DOHH2 (cell line): ENCODE measurements around the gene MYBPC1.

Experiments
- CTCF ChIP-seq: fragments of 200-600 bp; sonication (generic); IDR thresholded peaks from one replicate; pipeline ENCODE4 v1.5.1; 2014; ENCODE audit warnings: antibody characterized with exemption, mild to moderate bottlenecking, low read depth, low read length; ENCODE audit not compliant: poor library complexity, severe bottlenecking
- EZH2phosphoT487 ChIP-seq: fragments of 200-600 bp; sonication (generic); IDR thresholded peaks from 2 replicates; pipeline ENCODE4 v1.6.1; 2017; ENCODE audit warnings: borderline replicate concordance, mild to moderate bottlenecking, antibody characterized with exemption, low read length, moderate library complexity, mixed read lengths

- TF ChIP-seq CTCF (no peak), EZH2phosphoT487 (no peak)
These were observed 43.2 kb upstream of the MYBPC1 start for GRCh38 chr12:101551362-101552114.
